ENCODE data around the gene NAIP. TPM values are rescaled to one million over a fixed set of nuclear protein-coding genes. Genes with fewer than 3 reads are reported as not detected.
"Not testable (repeated sequence)": the region's sequence is repeated elsewhere in the genome, so short reads cannot be mapped to it uniquely, and the experiment has no call there.

The NAIP gene
- polyA plus RNA-seq, 12 donors = 9.6 to 38.7 (median 12.4) TPM; not detected in 1

GRCh38 chr5:70925211-70925562, 100.0 kb downstream of the NAIP start:
- DNase-seq = not testable (repeated sequence)

Other genes with a start within 250 kb of the NAIP start
- gene SERF1A, start 124.7 kb downstream of the NAIP start, polyA plus RNA-seq (ENCODE audit: insufficient read length in 12 of 12) = 10 to 100 TPM in 3 of 12 donors, 1 to 10 TPM in 8, not detected in 1; 1.8 to 38.7 (median 3.4) TPM
- 10 to 100 TPM in 11 of 12 donors, not detected in 1; 25.8 to 59.5 (median 39.9) TPM for gene SMN1, start 100.3 kb downstream of the NAIP start, polyA plus RNA-seq (ENCODE audit: insufficient read length in 12 of 12)
- 10 to 100 TPM in 11 of 12 donors, not detected in 1; 11.8 to 40.3 (median 16.5) TPM for gene GTF2H2, start 42.3 kb upstream of the NAIP start, polyA plus RNA-seq (ENCODE audit: insufficient read length in 12 of 12)